Adrenal gland (tissue), 5 donors: ENCODE results near the gene FAP.

ENCODE experiments used
- POLR2A ChIP-seq, 2 donors: fragments of 450-650 bp; IDR thresholded peaks; one replicate each; pipeline ENCODE4 v1.6.1; 2017; ENCODE audit warnings: antibody characterized with exemption in 2 of 2, mild to moderate bottlenecking in 2 of 2, moderate library complexity in 1 of 2
- TF ChIP-seq, protein P1 (sequence below), 6 experiments: fragments of 450-650 bp in 4 of 6; fragments of 200-600 bp in 2 of 6; sonication (generic) in 1 of 6; IDR thresholded peaks; 1 replicate in 5 of 6; 2 replicates in 1 of 6; pipeline versions ENCODE4 v1.5.1 to v1.8.0; 2016 to 2021; ENCODE audit warnings: antibody characterized with exemption in 6 of 6, mild to moderate bottlenecking in 2 of 6, moderate library complexity in 1 of 6
- donor health status: DM: no; HTN: no; CAD: no.

DNA sequence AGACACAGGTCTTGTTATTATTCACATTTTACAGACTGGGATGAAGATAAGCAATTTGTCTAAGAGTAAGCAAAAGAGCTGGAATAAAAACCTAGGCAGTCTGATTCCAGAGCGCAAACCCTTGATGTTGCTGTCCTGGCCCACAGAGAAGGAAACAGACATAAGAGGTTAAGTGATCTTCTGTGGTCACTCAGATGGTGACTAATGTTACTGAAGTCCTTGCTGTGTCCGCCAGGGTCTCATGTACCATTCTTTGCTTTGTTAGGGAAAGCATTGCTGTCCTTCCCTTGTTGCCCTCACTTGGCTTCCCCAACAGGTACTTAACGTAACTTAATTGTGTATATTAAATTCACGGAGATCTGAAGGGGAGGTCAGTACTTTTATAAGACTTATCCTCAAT is 14.9 kb upstream of the FAP start:
- TF ChIP-seq POLR2A (IDR thresholded peaks at IDR 0.05), result no peak
- TF ChIP-seq, protein P1, sequence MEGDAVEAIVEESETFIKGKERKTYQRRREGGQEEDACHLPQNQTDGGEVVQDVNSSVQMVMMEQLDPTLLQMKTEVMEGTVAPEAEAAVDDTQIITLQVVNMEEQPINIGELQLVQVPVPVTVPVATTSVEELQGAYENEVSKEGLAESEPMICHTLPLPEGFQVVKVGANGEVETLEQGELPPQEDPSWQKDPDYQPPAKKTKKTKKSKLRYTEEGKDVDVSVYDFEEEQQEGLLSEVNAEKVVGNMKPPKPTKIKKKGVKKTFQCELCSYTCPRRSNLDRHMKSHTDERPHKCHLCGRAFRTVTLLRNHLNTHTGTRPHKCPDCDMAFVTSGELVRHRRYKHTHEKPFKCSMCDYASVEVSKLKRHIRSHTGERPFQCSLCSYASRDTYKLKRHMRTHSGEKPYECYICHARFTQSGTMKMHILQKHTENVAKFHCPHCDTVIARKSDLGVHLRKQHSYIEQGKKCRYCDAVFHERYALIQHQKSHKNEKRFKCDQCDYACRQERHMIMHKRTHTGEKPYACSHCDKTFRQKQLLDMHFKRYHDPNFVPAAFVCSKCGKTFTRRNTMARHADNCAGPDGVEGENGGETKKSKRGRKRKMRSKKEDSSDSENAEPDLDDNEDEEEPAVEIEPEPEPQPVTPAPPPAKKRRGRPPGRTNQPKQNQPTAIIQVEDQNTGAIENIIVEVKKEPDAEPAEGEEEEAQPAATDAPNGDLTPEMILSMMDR (IDR thresholded peaks at IDR 0.05), result no peak
